T-helper 2 cell (primary cell): ENCODE measurements around the gene ITPKC.
"Not testable (repeated sequence)": the region's sequence is repeated elsewhere in the genome, so short reads cannot be mapped to it uniquely, and the experiment has no call there.

Experiments used
- DNase-seq, 5 experiments: peaks; one replicate each; pipeline versions ENCODE4 v3.0.0 to v3.0.0-alpha.2; 2012 to 2022

Gene ITPKC

DNA sequence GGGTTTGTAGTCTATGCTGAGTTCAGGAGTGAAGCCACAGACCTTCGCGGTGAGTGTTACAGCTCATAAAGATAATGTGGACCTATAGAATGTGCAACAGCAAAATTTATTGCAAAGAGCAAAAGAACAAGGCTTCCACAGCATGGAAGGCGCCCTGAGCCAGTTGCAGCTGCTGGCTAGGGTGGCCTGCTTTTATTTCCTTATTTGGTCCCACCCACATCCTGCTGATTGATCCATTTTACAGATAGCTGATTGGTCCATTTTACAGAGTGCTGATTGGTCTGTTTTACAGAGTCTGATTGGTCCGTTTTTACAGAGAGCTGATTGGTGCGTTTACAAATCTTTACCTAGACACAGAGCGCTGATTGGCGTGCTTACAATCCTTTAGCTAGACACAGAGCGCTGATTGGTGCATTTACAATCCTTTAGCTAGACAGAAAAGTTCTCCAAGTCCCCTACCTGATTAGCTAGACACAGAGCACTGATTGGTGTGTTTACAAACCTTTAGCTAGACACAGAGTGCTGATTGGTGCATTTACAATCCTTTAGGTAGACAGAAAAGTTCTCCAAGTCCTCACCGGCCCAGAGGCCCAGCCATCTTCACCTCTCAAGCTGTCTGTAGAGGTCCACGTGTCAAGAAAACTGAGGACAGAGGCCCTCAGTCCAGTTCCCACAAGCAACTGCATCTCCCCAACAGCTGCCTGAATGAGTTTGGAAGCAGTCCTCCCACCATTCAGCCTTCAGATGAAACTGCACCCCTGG is 54.4 kb downstream of the ITPKC start:
- DNase-seq, result peak in 1 of 5 experiments; percentile 59

DNA sequence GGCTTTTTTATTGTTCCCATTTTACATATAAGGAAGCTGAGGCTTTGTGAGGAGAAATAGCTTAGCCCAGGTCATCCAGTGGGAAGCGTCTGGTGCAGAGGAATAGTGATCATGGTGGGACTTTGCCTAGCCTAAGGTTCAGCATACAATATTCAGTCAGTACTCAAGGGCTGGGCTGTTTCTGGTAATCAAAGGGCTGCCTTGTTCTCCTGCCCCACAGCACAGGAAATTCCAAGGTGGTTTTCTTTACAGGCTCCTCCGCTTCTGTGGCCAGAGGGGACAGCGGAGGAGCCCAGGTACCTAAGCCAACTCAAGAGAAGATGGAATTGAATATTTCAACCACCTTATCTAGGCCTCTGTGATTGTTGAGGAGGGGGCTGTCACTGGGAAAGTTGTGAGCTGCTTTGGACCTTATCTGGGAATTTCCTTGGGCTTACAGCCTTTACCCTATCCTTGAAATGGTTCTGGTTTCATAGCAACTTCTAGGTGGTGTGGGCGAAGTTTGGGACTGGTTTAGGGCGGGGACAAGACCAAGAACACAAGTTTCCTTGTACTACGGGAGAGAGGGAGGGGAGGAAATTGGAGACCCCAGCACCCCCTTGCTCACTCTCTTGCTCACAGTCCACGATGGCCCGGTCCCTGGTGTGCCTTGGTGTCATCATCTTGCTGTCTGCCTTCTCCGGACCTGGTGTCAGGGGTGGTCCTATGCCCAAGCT is 58.2 kb downstream of the ITPKC start, which contains the start of gene MIA:
MIA (plus strand) TSS at position 606 of the 716 bp plus-strand sequence; CDS start at position 628, 22 bp downstream.
- no peak for DNase-seq

DNA sequence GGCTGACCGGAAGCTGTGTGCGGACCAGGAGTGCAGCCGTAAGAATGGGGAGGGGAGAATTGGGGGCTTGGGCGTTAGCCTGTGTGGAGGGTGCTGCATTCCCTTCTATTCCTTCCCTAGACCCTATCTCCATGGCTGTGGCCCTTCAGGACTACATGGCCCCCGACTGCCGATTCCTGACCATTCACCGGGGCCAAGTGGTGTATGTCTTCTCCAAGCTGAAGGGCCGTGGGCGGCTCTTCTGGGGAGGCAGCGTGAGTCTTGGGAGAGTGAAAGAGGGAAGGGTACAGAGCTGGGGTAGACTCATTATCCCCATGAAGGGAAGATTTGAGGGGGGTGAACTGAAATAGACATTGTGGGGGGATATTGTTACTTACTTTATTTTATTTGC is 58.7 kb downstream of the ITPKC start:
- no peak for DNase-seq

DNA sequence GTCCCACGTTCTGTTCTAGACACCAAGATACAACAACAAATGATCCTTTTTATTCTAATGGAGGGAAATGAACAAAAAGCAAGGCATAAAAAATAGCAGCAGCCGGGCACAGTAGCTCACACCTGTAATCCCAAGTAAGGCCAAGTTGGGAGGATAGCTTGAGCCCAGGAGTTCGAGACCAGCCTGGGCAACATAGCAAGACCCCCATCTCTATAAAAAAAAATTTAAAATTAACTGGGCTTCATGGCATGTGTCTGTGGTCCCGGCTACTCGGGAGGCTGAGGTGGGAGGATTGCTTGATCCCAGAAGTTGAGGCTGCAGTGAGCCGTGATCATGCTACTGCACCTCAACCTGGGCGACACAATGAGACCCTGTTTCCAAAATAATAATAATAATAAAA is 59.5 kb downstream of the ITPKC start:
- DNase-seq, result no peak

DNA sequence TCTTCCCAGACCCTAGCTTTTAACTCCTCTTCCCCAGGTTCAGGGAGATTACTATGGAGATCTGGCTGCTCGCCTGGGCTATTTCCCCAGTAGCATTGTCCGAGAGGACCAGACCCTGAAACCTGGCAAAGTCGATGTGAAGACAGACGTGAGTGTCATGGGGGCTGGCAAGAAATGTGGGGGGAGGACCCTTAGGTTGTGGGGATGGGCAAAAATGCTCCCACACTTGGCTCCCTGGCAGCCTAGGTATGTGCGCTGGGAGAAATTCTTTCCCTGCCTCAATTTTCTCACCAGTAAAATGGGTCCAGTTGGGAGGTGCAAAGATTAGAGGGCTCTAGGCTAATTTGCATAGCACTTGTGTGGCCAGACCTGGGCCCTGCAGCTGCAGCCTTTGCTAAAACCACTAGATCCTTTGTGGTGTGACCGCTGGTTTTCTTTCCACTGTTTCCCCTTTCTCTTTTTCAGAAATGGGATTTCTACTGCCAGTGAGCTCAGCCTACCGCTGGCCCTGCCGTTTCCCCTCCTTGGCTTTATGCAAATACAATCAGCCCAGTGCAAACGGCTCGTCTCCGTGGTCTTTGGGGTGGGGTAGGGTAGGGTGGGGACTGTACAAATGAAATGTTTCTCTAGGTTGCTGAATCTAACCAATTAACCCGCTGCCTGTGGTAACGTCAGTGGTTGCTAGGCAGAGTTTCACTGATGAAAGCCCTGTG is 60.2 kb downstream of the ITPKC start:
- DNase-seq, result peak; percentile 41 to 97 (median 81)

DNA sequence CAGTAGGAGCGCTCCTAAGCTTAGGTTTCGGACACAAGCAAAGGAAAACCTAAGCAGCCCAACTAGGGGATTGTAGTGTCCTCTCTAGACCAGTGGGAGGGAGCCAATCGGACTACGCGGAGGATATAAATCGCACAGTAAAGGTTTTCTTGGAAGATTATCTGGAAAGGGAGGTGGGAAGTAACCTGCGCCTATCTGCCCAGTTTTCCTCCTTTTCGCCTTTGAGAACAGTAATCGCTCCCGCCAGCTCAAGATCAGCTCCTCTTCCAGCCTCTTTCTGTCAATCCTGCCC is 60.7 kb downstream of the ITPKC start:
- DNase-seq, result no peak

DNA sequence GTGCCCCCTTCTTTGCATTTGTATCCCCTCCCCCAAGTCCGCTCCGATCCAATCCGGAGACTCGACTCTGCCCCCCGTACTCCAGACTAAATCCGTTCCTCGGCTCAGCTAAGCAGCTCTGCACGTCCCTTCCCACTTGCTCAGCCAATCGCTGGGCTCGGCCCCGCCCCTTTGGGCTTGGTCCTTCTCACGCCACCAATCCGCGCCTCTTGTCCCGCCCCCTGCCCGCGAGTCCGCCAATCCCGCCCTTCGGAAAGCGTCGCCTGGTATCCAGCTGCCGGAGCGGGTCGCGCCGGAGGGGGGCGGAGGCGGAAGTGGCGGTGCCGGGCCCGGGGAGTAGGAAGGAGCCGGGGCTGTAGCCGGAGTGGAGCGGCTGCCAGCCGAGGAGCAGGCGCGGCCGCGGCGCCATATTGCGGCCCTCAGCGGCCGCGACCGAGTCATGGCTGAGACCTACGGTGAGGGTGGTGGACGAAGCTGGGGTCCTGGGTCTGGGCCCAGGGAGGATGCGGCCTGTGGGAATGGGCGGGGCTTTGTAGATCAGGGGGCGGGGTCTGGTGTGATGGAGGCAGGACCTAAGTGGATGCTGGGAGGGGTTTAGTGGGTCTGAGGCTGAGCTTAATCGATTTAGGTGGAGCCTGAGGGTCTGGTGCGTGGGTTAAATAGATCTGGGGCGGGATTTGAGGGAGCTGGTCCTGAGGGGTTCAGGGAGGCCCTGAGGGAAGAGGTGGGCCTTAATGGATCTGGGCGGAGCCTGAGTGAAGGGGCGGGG is 61.2 kb downstream of the ITPKC start, which contains the start of gene RAB4B:
RAB4B (plus strand) TSS at position 311 of the 769 bp plus-strand sequence; CDS start at position 440, 129 bp downstream.
- peak; percentile 100 for DNase-seq

DNA sequence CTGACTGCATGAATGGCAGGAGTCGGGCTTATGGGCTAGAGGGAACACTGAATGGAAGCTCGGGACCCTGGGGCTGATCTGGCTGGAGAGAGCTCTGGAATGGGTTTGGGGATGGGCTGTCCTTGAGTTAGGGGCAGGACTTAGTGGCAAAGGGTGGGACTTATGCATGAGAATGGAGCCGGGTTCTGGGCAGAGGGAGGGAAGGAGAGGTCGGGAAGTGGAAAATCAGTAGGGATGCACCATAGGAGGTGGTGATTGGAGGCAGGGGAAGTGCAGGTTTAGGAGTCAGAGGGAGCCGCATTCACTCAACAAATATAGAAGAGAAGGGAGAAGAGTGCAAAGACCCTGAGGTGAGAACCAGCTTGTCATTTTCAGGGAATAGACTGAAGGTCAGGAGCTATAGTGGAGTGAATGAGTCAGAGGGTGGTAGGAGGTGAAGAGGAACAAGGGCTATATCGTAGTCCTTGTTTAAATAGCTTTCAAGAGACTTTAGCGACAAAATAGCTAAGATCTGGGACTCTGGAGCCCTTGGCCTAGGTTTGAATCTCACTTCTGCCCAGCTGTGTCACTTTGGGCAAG is 61.9 kb downstream of the ITPKC start:
- no peak for DNase-seq

DNA sequence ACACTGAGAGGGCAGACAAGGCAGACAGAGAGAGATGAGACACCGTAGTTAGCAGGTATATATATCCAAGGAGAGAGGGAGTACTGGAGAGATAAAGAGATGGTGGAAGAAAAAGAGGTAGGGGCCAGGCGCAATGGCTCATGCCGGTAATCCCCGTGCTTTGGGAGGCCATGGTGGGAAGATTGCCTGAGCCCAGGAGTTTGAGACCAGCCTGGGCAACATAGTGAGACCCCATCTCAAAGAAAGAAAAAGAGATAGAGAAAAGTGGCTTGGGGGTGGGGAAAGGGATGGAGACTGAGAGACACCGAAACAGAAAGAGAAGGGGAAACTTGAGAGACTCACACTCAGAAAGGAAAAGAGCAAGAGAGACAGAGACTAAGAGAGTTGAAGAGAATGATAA is 63.7 kb downstream of the ITPKC start:
- DNase-seq, result no peak

DNA sequence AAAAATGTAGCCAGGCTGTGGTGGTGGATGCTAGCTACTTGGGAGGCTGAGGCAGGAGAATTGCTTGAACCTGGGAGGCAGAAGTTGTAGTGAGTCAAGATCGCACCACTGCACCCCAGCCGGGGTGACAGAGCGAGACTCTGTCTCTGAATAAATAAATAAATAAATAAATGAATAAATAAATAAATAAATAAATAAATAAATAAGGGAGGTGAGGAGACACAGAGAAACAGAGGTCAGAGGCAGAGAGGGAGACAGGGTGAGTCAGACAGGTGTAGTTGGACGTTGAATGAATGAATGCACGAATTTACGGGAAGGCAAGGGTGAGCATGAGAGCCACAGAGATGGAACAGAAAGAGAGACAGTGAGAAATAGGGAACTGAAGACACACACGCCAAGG is 64.2 kb downstream of the ITPKC start:
- DNase-seq, result no peak

DNA sequence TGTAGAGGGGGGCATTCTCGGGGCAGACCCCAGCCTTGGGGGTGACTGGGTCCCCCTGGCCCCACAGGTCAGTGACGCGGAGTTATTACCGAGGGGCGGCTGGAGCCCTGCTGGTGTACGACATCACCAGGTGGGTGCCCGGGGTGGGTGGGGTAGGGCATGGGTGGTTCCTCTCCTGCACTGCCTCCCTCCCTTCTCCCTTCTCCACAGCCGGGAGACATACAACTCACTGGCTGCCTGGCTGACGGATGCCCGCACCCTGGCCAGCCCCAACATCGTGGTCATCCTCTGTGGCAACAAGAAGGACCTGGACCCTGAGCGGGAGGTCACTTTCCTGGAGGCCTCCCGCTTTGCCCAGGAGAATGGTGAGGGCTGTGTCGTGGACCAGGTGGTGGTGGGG is 66.8 kb downstream of the ITPKC start:
- no peak for DNase-seq

DNA sequence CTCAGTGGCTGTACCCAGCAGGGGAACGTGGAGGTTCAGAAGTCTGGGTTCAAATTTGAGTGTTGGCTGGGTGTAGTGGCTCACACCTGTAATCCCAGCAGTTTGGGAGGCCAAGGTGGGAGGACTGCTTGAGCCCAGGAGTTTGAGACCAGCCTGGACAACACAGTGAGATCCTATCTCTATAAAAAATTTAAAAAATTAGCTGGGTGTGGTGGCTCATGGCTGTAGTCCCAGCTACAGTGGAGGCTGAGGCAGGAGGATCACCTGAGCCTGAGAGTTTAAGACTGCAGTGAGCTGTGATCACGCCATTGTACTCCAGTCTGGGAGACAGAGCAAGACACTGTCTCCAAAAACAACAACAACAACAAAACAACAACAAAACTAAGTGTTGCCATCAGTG is 67.2 kb downstream of the ITPKC start:
- not testable (repeated sequence) for DNase-seq

DNA sequence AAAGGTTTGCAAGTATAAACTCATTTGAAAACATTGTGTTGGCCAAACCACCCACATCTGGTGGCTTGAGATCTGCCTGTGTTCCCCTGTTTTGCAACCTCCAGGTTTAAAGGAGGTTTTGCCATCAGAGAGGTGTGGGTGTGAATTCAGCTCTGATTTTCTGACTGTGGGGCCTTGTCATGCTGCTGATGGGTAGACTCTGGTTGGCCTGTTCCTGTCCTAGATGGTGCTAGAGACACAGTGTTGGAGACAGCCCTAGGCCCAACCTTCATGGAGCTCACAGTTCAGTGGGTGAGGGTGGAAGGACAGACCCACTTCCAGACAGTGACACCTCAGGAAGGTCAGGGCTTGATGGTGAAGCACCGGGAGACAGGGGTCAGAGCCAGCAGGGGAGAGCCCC is 68.6 kb downstream of the ITPKC start:
- DNase-seq, result peak in 1 of 5 experiments; percentile 30

DNA sequence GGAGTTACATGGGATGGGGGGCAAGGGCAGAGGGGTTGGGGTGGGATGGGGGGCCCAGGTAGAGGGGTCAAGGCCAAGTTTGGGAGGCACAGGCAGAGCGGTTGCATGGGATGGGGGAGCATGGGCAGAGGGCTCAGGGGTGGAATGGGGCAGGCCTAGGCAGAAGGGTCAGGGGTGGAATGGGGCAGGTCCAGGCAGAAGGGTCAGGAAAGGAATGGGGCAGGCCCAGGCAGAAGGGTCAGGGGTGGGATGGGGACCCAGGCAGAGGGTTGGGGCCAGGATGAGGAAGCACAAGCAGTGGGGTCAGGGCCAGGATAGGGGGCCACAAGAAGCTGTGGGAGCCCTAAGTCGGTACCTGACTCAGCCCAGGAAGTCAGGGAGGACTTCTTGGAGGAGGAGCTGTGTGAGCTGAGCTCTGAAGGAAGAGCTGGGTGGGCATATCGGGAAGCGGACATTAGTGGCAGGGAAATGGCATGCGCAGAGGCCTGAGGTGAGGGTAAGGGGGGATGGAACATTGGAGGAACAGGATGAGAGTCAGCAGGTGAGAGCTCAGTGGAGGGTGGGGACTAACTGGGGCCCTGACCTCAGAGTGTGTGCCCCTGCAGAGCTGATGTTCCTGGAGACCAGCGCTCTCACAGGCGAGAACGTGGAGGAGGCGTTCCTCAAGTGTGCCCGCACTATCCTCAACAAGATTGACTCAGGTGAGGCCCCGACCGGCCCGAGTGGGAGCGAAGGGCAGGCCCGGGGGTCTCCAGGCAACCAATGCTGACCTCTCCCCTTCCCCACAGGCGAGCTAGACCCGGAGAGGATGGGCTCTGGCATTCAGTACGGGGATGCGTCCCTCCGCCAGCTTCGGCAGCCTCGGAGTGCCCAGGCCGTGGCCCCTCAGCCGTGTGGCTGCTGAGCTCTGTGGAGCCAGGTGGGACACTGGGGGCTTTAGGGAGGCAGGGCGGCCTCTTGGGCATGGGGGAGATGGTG is 69.4 kb downstream of the ITPKC start:
- no peak for DNase-seq
